Vein endothelial cell (primary cell): ENCODE results near the gene GLYAT. TPM values are rescaled to one million over a fixed set of nuclear protein-coding genes. Genes with fewer than 3 reads are reported as not detected.

Experiments
- total RNA-seq: library from RNA; depleted of rRNA; stranded (reverse); fragments of >200 nt; gene quantifications from 2 replicates; pipeline ENCODE4 v1.2.3, GENCODE V29; 2012

Gene GLYAT
- not detected in 2 replicates for total RNA-seq

GRCh38 chr11:58731819-58732218 lies at the start of gene GLYAT:
TSS of gene GLYAT (minus strand) at chr11:58731943. CDS start at chr11:58724496, 7,447 bp downstream.

Other genes starting within 250 kb of the GLYAT start
- not detected in 2 replicates for gene OR5B21, start 223.8 kb downstream of the GLYAT start, total RNA-seq
- 3.9 and 7.4 TPM in 2 replicates for gene LPXN, start 156.1 kb downstream of the GLYAT start, total RNA-seq
- 52.3 and 70.7 TPM in 2 replicates for gene ZFP91, start 152.9 kb downstream of the GLYAT start, total RNA-seq
- gene CNTF, start 109.3 kb downstream of the GLYAT start, total RNA-seq = 2.9 and 3.5 TPM in 2 replicates
- gene GLYATL2, start 112.8 kb upstream of the GLYAT start, total RNA-seq = not detected in 2 replicates
- not detected in 2 replicates for gene GLYATL1, start 207.5 kb upstream of the GLYAT start, total RNA-seq